Measurements from ENCODE around the gene SNN. TPM values are rescaled to one million over a fixed set of nuclear protein-coding genes. Genes with fewer than 3 reads are reported as not detected.

The SNN gene
- total RNA-seq, 4 donors from 2014 or later, result 31.5 to 50.6 (median 36.3) TPM

DNA sequence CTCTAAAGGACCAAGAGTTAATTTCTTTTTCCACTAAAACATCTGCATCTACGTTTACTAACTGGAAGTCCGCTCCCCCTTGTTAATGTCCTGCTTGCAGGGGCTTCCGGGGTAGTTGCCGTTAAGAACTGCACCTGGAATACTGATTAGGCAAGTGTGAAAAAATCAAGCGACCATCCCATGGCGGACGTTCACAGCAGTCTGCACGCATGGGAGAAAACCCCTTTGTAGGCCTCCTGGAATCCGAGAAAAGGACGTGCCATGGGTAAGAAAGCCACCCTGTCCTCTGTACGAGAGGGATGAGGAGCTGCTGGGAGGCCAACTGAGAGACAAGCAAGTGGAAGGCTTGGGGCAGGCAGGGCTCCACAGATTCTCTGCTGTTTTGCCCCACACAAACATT is 14.9 kb downstream of the SNN start:
- H3K27me3 ChIP-seq, result no peaks in the 10 kb centered on the region
- TF ChIP-seq POLR2A (IDR thresholded peaks at IDR 0.05), result no peak
- TF ChIP-seq, protein P1, sequence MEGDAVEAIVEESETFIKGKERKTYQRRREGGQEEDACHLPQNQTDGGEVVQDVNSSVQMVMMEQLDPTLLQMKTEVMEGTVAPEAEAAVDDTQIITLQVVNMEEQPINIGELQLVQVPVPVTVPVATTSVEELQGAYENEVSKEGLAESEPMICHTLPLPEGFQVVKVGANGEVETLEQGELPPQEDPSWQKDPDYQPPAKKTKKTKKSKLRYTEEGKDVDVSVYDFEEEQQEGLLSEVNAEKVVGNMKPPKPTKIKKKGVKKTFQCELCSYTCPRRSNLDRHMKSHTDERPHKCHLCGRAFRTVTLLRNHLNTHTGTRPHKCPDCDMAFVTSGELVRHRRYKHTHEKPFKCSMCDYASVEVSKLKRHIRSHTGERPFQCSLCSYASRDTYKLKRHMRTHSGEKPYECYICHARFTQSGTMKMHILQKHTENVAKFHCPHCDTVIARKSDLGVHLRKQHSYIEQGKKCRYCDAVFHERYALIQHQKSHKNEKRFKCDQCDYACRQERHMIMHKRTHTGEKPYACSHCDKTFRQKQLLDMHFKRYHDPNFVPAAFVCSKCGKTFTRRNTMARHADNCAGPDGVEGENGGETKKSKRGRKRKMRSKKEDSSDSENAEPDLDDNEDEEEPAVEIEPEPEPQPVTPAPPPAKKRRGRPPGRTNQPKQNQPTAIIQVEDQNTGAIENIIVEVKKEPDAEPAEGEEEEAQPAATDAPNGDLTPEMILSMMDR (IDR thresholded peaks at IDR 0.05), result no peak
- intact Hi-C loops (cut with DNase I), result no loop called here
- no peak for DNase-seq
- no peaks in the 10 kb centered on the region for H3K9me3 ChIP-seq
- no peak overlapping the region for H3K4me3 ChIP-seq (replicated peaks in 1 of 3)
- 91 to 94% methylated on average over 11 of the region's 11 CpGs for WGBS, 2 donors
- peaks cover 12 to 36% of the 10 kb centered on the region in 2 donors for H3K4me1 ChIP-seq
- peaks cover 61 to 78% of the 10 kb centered on the region in 2 donors for H3K36me3 ChIP-seq
- H3K27ac ChIP-seq, result no peak overlapping the region

DNA sequence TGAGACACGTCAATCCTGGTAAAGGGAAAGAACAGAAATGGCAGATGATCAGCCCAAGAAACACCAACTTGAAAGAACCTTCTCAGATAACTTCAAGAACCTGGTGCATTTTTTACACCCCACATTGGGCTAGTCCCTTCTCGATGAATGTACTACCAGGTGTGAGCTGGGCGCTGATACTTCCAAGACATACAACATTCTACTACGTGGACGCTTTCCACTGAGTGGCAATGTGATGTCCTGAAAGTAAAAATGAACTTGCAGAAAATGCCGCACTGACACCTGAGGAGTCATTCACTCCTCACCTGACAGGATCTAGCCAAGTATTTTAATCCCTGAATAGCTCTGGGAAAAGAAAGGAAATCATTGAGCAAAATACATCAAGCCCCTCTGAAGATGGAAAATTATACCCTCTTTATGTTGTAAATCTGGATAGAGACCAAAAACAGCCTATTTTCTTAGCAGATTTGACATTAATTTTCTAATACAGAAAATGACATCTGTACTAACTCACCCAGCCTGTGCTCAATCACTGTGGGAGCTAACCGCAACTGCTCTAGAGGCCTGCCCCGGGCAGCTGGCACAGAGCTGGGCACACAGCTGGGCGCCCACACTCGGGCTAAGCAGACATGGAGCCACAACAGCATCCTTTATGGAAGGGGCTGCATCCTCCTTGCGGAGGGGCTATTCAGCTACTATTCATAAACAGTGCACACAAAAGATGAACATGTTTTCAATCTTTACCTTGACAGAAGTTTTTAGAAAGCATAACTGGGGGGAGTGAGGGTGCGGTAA is 16.2 kb downstream of the SNN start:
- peaks cover 53 to 65% of the 10 kb centered on the region in 2 donors for H3K36me3 ChIP-seq
- WGBS, 2 donors, result 95% methylated on average over 12 of the region's 12 CpGs
- intact Hi-C loops (cut with DNase I), result no loop called here
- TF ChIP-seq, protein P1 (IDR thresholded peaks at IDR 0.05), result no peak
- TF ChIP-seq POLR2A (IDR thresholded peaks at IDR 0.05), result no peak
- H3K4me3 ChIP-seq (replicated peaks in 1 of 3), result no peak overlapping the region
- H3K4me1 ChIP-seq, result peaks cover 20 to 33% of the 10 kb centered on the region in 2 donors
- no peaks in the 10 kb centered on the region for H3K27me3 ChIP-seq
- H3K27ac ChIP-seq, result no peak overlapping the region
- no peak for DNase-seq
- H3K9me3 ChIP-seq, result no peaks in the 10 kb centered on the region

DNA sequence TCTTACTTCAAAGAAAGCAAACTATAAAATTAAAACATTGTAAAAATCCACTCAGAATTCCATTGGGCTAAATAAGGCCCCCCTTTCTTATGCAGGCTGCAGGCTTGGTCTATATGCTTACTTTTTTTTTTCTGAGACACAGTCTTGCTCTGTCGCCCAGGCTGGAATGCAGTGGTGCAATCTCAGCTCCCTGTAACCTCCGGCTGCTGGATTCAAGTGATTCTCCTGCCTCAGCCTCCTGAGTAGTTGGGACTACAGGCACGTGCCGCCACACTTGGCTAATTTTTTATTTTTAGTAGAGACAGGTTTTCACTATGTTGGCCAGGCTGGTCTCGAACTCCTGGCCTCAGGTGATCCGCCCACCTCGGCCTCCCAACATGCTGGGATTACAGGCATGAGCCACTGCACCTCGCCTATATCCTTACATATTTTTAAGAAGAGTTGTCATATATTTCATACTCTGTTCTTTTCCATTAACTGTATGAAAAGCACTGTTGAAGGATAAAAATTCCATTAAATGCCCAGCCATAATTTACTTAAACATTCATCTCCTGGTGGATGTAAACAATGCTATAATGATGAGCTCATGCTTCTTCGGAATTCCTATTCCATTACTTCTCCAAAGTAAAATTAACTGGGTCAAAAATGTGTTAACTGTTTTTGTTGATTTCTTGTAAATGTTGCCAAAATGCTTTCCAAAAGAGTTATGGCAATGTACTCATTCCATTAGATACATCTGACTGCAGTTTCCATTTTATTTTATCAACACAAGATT is 17.8 kb downstream of the SNN start:
- intact Hi-C loops (cut with DNase I), result no loop called here
- Histone ChIP-seq H3K4me3 (replicated peaks in 1 of 3) (no peak overlapping the region), H3K9me3 (no peaks in the 10 kb centered on the region), H3K4me1 (peaks cover 29 to 34% of the 10 kb centered on the region in 2 donors), H3K36me3 (peaks cover 46 to 60% of the 10 kb centered on the region in 2 donors), H3K27me3 (no peaks in the 10 kb centered on the region), H3K27ac (no peak overlapping the region)
- no peak for TF ChIP-seq POLR2A (IDR thresholded peaks at IDR 0.05)
- TF ChIP-seq, protein P1 (IDR thresholded peaks at IDR 0.05), result no peak
- DNase-seq, result no peak
- 87 to 90% methylated on average over 9 of the region's 9 CpGs for WGBS, 2 donors

DNA sequence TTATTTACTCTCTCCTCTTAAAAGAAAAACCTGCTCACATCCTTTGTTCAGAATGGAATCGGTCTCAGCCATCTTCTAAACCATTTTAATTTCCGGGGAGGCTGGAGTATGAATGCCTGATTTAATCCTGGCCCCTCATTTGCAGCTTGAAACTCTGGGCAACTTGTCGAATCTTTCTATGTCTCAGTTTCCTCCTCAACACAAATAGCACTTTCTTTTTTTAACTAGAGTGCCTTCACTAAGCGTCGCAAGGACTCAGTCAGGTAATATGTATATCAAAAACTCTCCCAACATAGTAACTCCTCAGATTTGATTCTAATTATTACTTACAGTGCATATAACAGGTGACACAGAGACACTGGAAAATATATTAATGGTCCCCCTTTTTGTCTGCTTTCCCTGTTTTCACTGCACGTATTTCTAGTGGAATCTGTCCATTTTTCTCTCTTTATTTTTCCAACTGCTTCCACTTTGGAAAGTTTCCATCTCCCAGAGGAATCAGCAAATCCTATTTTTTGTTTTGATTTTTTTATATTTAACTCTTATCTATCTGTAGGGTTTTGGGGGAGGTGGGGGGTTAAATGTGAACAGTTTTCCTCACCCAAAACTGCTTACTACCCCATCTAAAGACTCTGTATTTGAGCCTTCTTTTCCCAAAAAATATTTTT is 18.6 kb downstream of the SNN start:
- 69 to 84% methylated on average over 6 of the region's 6 CpGs for WGBS, 2 donors
- Histone ChIP-seq H3K9me3 (no peaks in the 10 kb centered on the region), H3K27ac (no peak overlapping the region), H3K4me3 (replicated peaks in 1 of 3) (no peak overlapping the region), H3K4me1 (peaks cover 23 to 26% of the 10 kb centered on the region in 2 donors), H3K36me3 (peaks cover 54 to 68% of the 10 kb centered on the region in 2 donors), H3K27me3 (no peaks in the 10 kb centered on the region)
- intact Hi-C loops (cut with DNase I), result no loop called here
- TF ChIP-seq, protein P1 (IDR thresholded peaks at IDR 0.05), result no peak
- no peak for DNase-seq
